ENCODE results near the gene MME.
"Not testable (repeated sequence)": the region's sequence is repeated elsewhere in the genome, so short reads cannot be mapped to it uniquely, and the experiment has no call there.

The MME gene

DNA sequence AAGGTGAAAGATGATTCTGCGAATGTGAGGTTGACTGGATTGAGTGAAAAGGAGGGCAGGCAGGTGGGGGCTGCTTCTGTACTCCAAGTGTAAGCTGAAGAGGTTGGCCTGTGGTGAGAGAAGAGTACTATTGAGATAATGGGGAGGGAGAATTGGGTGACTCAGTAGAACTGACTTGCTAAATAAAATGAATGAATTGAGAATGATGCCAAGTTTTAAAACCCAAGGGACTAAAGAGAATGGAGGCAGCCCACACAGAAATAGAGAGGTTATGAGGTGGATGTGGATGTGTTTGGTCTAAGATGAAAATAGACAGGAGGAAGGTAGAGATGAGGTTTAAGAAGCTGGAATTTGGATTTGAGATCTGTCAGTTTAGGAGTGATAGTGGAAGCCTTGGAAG is 5.9 kb downstream of the MME start:
- DNase-seq, result no peak

DNA sequence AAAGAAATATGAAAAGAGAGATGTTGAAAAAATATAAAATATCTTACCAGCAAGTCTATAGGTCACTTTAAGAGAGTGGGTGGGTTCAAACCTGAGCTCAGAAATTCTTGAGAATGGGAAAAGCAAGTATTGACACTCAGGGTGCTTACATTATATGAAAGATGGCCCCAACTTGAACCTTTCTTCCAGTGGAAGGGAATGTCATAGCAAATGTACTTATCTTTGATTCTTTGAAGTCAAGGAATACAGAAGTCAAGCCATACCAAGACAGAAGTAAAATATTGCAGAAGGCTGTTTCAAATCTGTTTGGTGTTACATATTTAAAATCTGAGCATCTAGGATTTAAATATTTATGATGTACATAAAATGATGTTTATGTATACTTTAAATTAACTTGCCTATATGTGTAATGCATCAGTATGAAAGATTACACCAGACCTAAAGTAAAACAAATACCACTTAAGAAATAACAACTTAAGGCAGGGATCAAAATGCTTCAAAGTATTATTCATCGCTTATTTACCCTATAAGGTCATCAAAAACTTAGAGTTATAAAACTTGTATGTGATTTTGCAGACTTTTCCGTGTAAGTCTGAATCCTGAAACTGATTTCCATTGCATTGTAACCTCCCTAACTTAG is 8.7 kb downstream of the MME start:
- no peak for DNase-seq

DNA sequence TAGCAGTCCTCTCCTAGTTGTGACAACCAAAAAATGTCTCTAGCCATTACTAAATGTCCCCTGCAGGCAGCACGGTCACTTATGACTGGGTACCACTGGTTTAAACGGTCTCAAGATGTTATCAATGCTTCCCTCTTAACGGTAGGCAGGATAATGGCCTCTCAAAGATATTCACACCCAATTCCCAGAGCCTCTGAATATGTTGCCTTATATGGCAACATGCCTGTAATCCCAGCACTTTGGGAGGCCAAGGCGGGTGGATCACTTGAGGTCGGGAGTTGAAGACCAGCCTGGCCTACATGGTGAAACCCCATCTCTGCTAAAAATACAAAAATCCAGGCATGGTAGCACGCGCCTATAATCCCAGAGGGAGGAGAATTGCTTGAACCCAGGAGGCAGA is 9.4 kb downstream of the MME start:
- no peak for DNase-seq

DNA sequence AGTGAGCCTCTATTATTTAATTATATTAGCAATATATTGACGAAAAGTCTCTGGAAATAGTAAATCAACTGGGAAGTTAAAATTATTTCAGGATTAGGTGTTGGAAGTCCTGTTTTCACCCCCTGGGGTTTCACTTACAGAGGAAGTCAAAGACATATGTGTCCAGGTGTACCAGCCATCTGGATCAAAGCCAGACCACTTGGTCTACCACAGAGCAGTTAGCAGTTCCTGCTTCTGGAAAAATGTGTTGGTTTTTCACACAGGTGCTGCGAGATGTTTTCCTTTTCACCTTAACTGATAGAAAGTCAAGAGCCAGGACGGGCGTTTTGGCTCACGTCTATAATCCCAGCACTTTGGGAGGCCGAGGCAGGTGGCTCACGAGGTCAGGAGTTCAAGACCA is 13.1 kb downstream of the MME start:
- no peak for DNase-seq

DNA sequence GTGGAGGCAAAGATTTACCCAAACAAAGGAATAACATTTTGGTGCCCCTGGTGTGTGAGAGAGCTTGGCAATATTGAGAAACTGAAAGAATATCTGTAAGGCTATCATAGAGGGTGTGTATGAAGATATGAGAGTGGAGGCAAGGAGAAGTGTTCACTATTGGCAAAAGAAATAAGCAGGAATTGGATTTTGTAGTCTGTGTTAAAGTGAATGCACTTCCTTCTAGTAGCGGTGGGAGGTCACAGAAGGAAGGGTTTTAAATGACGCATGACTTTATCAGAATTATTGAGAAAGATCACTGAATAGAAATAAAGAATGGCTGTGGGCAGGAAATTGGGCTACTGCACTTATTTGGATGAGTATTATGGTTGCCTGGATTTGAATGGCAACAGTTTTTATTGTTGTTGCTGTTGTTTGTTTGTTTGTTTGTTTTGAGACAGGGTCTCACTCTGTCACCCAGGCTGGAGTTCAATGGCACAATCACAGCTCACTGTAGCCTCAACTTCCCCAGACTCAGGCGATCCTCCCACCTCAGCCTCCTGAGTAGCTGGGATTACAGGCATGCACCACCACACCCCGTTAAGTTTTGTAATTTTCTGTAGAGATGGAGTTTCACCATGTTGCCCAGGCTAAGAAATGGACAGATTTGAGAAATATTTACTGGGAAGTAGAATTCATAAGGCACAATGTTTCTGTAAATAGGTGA is 16.3 kb downstream of the MME start:
- DNase-seq, result no peak

DNA sequence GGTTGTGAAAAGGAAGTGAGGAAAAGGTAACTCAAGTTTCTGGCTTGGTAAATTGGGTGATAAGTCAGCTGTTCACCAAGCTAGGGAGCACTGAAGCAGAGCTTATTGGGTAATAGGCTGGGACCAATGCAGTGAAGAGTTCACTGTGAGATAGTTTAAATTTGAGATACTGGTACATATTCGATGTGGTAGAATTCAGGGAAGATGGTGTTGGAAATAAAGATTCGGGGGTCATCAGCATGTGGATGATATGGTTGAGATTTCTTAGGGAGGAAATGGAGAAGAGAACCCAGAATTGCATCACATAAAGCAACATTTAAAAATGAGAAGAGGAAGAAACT is 16.9 kb downstream of the MME start:
- DNase-seq, result no peak

DNA sequence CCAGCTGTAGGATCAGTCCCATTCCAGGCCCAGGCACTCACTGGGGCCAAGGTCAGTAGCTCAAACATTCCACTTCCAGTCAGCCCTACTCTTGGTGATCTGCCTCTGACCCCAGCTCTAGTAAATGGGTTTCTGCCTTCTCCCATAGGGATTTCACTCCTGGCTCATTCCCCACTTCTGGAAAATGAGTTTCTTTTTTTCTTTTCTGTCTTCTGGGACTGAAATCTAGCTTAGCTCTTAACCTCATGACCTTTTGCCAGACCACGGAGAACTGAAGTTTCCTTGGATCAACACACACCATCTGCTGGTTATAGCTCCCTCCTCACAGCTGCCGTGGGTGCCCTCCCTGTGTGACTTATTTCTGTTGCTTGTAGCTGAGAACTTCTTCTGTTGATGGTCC is 21.3 kb downstream of the MME start:
- DNase-seq, result no peak

DNA sequence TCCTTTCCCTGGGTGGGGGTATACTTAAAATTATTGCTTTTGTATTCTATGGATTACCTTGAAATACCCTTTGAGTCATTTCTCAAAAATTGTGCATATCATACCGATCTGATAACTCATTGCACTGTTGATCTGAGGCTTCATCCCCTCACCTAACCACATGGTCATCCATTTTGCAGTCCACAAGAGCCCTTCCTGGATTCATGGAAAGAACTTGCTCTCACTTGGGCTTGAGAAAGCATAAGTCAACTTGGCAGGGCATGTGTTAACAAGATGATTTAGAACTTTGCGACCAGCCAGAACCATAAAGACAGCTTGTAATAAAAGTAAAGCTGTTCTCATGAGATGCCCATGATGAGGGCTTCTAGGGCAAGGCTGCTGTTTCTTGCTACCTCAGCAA is 22.2 kb downstream of the MME start:
- no peak for DNase-seq

DNA sequence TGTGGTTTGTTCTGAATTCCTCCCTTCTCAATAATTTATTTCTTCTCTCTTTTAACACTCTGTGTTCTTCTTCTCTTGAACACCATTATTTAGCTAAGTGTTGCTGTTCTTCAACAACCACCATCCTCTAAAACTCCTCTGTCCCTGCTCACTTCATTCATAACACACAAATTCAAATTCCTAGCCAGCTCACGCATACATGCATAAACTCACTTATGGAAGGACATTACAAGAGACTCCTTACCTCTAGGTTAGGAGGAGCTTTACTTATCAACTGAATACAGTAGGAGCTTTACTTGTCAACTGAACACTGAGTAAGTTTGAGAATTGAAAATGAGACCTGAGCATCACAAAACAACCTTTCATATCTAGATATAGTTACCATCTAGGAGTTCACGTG is 23.6 kb downstream of the MME start:
- DNase-seq, result no peak

DNA sequence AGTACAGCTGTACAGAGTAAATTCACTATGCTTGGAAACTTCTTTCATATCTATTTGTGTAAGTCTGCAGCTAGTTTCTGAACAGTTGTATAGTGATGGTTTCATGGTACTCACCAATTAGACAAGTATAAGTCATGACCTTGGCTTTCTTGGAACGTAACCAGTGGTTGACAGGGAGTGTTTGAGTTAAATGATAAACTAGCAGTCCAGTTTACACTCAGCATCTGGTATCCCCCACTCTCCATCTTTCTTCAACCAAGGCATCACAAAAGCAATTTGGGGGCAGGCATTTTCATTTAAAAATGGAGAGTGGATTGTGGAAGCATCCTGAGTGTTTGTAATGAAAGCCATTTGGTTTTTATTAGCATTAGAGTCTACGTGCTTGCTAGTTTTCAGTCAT is 26.0 kb downstream of the MME start:
- no peak for DNase-seq

DNA sequence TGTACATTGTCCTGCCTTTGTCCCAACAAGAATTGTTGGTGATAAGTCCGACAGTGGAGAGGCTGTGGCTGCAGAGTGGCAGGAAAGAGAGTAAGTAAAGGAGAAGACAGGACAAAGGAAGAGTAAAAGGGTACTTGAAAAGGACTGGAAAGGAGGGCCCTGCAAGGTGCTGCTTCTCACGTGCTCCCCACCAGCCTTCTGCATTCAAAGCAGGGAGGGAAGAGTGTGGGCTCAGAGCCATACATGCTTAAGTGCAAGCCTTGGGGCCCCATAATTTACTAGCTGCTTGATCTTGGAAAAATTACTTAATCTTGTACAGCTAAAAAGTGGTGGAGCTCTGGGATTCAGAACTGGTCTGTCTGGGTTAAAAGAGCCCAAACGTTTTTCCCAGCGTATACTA is 29.9 kb downstream of the MME start:
- DNase-seq, result no peak

DNA sequence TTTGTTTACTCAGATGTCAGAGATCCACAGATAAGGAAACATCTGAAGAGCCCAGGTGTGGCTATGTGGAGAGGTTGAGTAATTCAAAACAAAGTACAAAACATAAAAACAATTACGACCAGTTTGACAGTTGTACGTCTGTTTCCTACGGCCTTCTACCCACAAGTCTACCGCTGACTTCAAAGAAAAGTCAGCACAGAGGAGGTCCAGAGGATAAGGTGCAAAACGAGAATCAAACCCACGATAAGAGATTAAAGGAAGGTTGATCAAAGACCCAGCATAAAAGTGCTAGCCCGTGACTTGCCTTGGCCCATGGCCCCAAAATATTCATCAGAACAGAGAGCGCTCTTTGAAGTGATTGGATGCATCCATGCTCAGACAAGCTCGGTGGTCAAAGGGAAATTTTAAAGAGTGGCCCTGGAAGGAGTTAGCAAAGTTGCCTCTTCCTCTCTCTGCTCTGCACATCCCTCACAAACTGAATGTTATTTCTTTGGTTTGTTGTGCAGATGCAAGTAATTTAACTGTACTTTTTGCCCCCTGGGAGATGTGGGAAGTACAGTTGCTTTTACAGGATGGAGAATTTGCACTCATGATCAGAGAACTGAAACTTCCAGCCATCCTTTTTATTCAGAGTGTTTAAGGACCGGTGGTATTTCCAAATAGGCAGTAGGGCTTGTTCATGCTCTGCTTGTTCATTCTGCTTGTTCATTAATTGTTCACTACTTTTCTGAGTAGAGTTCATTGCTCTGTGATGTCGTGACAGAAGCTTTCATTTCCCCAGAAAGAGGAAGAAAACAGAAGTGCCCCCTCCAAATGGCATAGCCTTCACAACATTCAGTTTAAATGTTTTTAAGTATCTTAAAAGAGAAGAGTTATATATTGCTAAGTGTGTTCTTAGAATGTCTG is 31.1 kb downstream of the MME start:
- DNase-seq, result no peak

DNA sequence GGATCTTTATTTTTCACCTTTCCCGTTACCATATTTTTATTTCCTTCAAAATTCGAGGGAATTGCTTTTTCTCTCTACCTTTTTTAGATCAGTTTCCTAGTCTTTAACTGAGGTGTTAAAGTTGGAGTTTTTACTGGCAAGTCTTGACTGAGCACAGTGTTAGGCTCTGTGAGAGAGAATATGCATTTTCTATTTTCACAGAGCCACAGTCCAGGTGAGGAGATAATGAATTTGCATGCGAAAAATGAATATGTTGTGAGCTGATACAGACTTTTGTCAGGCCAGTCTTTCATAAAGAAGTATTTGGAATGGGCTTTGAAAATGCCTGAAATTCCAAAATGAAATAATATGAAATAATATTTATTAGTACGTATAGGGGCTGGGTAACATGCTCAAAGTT is 31.9 kb downstream of the MME start:
- no peak for DNase-seq

DNA sequence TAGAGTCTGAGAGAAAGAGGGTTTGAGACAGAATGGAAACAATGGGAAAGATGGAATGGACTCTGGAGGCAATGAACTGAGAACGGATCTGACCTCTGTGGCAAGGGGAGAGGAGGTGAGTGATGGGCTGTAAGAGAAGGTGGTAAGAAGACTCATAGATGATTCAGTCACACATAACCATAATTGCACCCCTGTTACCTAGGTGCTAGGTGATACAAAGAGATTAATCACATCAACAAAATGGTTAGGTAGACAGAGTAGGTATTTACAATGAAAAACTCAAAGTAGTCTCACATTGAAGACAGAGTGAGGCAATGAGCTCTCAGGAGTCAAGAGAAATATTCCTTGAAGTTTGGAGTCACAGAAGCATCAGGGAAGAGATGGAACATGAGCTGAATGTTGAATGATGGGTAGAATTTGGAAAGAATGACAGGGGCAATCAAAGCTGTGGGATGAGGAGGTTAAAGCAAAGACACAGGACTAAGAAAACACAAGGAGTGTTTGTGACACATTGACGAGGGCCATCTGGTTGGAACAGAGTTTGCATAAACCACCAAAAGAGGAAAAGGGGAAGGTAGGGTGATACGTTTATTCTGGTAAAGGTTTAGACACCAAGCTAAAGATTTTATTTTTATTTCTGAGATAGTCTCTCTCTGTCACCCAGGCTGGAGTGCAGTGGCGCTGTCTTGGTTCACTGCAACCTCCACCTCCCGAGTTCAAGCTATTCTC is 32.7 kb downstream of the MME start:
- no peak for DNase-seq

DNA sequence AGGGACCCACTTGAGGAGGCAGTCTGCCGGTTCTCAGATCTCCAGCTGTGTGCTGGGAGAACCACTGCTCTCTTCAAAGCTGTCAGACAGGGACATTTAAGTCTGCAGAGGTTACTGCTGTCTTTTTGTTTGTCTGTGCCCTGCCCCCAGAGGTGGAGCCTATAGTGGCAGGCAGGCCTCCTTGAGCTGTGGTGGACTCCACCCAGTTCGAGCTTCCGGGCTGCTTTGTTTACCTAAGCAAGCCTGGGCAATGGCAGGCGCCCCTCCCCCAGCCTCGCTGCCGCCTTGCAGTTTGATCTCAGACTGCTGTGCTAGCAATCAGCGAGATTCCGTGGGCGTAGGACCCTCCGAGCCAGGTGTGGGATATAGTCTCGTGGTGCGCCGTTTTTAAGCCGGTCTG is 44.6 kb downstream of the MME start:
- DNase-seq, result not testable (repeated sequence)

DNA sequence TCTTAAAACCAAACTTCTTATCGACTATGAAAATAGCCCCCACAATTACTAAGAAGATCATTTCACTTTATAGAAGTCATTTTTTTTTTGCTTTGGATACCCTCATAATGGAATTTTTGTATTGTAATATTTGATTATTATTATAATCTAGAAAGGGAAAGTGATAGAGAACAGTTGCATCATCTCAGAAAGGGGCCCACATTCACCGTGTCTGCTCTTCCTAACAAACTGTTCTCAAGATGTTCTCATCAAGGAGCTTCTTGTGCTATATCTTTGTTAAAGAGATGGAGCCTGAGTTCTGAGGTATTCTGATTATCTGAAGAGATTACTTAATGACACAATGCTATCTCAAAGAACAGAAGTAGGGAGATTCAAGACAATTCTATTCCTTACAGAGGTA is 49.3 kb downstream of the MME start:
- no peak for DNase-seq

DNA sequence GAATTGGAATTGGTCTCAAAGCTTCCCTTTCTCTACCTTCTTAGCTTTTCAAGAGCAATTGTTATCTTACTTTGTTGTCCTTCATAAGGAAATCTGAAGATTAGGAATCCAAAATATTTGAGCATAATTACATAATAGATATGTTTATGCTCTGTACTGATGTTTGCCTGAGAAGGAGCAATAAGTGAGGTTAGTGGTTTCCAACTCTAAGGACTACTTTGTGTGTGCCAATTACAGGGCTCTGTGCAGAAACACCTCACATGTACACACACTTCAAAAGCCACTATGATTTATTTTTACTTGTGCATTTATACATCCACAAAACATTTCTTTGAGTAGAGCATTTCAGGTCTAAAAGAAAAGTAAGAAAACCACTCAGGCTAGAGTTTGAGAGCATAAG is 49.9 kb downstream of the MME start:
- DNase-seq, result no peak

DNA sequence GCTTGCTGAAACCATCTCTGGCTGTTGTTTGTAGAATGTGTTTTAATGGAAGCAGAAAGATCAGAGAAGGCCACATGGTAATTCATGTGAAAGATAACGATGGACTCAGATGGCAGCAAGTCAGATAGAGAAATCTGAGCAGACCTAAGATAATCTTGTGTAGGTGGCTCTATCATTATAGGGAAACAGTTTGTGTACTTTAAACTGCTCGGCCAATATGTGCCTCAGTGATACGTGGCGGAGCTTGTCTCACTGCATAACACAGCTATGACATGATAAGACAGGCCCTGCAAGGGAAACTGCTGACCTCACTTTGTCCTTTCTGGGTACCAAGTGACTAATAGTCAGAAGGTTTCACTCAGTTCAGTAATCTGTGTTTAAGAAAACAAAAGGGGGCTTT is 51.0 kb downstream of the MME start:
- no peak for DNase-seq

DNA sequence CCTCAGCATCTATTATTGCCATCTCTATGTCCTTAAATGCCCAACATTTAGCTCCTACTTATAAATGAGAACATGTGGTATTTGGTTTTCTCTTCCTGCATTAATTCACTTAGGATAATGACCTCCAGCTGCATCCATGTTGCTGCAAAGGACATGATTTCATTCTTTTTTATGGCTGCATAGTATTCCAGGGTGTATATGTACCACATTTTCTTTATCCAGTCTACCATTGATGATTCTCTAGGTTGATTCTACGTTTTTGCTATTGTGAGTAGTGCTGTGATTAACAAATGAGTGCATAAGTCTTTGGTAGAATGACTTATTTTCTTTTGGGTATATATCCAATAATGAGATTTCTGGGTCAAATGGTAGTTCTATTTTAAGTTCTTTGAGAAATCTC is 54.2 kb downstream of the MME start:
- DNase-seq, result not testable (repeated sequence)

DNA sequence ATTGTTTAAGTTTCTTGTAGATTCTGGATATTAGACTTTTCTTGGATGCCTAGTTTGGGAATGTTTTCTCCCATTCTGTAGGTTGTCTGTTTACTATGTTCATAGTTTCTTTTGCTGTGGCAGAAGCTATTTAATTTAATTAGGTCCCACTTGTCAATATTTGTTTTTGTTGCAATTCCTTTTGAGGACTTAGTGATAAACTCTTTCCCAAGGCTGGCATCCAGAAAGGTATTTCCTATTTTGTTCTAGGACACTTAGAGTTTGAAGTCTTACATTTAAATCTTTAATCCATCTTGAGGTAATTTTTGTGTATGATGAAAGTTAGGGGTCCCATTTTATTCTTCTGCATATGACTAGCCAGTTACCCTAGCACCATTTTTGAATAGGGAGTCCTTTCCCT is 54.9 kb downstream of the MME start:
- no peak for DNase-seq

DNA sequence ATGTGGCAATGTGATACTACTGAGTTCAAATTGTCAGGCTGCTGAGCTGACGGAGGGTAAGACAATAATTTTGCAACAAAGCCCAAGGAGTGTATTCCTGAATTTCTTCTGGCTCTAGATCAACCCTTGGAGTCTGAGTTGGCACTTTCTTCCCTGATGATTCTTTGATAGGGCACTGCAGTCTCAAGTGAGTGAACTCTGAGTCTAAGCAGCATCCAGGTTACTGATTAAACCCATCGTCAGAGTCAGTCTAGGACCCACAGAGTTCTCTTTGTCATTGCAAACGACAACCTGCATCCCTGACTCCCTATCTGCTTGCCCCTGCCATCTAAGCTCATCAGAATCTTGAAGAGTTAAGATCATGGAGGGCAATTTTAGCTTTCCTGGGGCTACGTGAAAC is 58.6 kb downstream of the MME start:
- DNase-seq, result no peak

DNA sequence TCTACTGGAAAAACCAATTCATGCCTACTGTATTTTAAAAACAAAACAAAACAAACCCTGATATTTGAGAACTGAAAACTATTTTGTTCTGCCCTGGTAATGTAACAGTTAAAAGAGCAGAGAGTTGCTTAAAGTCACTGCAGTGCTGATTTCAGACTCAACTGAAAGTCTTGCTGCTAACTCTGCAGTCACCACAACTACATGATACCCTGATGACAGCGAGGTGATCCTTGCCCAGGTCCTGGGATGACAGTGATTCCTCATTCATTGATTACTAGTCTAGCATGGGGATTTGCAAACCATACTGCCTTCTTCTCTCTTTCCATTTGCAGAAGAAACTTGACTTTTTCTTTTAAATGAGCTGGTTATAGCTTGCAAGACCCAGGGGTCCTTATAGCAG is 67.5 kb downstream of the MME start:
- no peak for DNase-seq

DNA sequence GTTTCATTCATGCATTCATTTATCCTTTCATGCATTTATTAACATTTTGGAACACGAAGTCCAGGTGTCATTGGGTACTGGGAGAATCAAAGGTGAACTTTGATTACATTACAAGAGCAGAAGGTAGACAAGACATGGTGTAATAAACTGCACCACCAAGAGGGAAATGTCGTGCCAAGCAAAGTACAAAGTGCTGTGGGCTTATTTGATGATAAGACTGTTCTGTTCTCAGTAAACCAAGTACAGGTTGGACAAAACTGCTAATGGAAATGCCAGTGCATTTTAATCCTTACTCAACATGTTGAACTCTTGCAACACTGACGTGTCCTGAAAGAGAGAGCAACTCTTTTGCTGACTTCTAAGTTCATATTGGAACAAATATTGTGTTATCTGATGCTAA is 69.4 kb downstream of the MME start:
- DNase-seq, result no peak
